HepG2 (cell line): ENCODE data around the gene POU5F1. TPM values are rescaled to one million over a fixed set of nuclear protein-coding genes. Genes with fewer than 3 reads are reported as not detected.

Experiments used
- ATAC-seq: fragments of 200-7000 bp; cut with Tn5 transposase; 3 replicates; pipeline ENCODE4 v1.9.1; 2020; ENCODE audit warnings: mild to moderate bottlenecking, moderate library complexity
- BruUV-seq: library from RNA; stranded (reverse); fragments of 400-500 nt; replicated peaks from 2 replicates; lab custom pipeline; 2021; lab: Mats Ljungman, UMichigan
- CTCF ChIA-PET: fragments of 300-600 bp; formaldehyde crosslinking; extraction: SDS; loops from one replicate; lab custom pipeline; 2021; ENCODE audit warnings: low total read pairs, inconsistent platforms, low intra/inter-chr PET ratio; lab: Yijun Ruan, JAX
- POLR2A ChIA-PET: fragments of 350-600 bp; sonication (Branson Sonifier 250); formaldehyde crosslinking; loops from one replicate; lab custom pipeline; 2020; ENCODE audit warnings: antibody characterized with exemption, inconsistent platforms; lab: Yijun Ruan, JAX
- DNase-seq: peaks from one replicate; pipeline ENCODE4 v3.0.0-alpha.2; 2015; ENCODE audit warnings: low spot score
- FAIRE-seq: peaks from 3 replicates; lab custom pipeline; 2011; peaks lifted over from hg19 to GRCh38; lab: Jason Lieb, UNC
- H2AFZ ChIP-seq: one replicate; pipeline ENCODE4 v1.6.1; 2011; ENCODE audit warnings: low read length, inconsistent platforms
- H3K27ac ChIP-seq: fragments of 300-600 bp; 3 replicates; pipeline ENCODE4 v1.8.0; 2011; ENCODE audit warnings: mixed run types, mild to moderate bottlenecking, mixed read lengths, low read length, inconsistent platforms; ENCODE audit not compliant: insufficient read depth; ENCODE audit errors: extremely low read length
- H3K27me3 ChIP-seq, 2 experiments: fragments of 200-600 bp in 1 of 2; 2 replicates in 1 of 2; 3 replicates in 1 of 2; pipeline versions ENCODE4 v1.6.0 to v1.8.0; 2011; ENCODE audit warnings: low read length in 2 of 2, mild to moderate bottlenecking in 2 of 2, moderate library complexity in 2 of 2, inconsistent platforms in 1 of 2; ENCODE audit not compliant: insufficient read depth in 2 of 2, control insufficient read depth in 1 of 2
- H3K36me3 ChIP-seq, 2 experiments: fragments of 200-600 bp in 1 of 2; replicated peaks in 1 of 2; 2 replicates in 1 of 2; 3 replicates in 1 of 2; pipeline versions ENCODE4 v1.5.1 to v1.8.0; 2011; ENCODE audit warnings: low read length in 2 of 2, inconsistent platforms in 1 of 2; ENCODE audit not compliant: insufficient read depth in 2 of 2, control insufficient read depth in 1 of 2
- H3K4me1 ChIP-seq: 2 replicates; pipeline ENCODE4 v1.5.1; 2012; ENCODE audit warnings: low read length, inconsistent platforms; ENCODE audit not compliant: insufficient read depth
- H3K4me2 ChIP-seq: 2 replicates; pipeline ENCODE4 v1.6.0; 2011; ENCODE audit warnings: low read depth, low read length, inconsistent platforms
- H3K4me3 ChIP-seq, 3 experiments: fragments of 200-600 bp in 1 of 3; sonication (generic), shearing (Covaris generic) in 1 of 3; replicated peaks in 1 of 3; 2 replicates each; pipeline ENCODE4 v1.5.1; 2011 to 2016; ENCODE audit warnings: low read length in 3 of 3, inconsistent platforms in 2 of 3, low read depth in 2 of 3, mild to moderate bottlenecking in 2 of 3, control low read depth in 1 of 3, mixed read lengths in 1 of 3; ENCODE audit not compliant: insufficient read depth in 1 of 3
- H3K79me2 ChIP-seq: one replicate; pipeline ENCODE4 v1.6.1; 2011; ENCODE audit warnings: low read length, inconsistent platforms; ENCODE audit not compliant: insufficient read depth
- H3K9ac ChIP-seq: 2 replicates; pipeline ENCODE4 v1.6.0; 2011; ENCODE audit warnings: mild to moderate bottlenecking, low read depth, low read length, inconsistent platforms; ENCODE audit not compliant: insufficient read depth
- H3K9me3 ChIP-seq: 2 replicates; pipeline ENCODE4 v1.5.1; 2012; ENCODE audit warnings: mild to moderate bottlenecking, low read length
- H4K20me1 ChIP-seq: 2 replicates; pipeline ENCODE4 v1.6.0; 2011; ENCODE audit warnings: inconsistent platforms, mild to moderate bottlenecking, low read length, moderate library complexity; ENCODE audit not compliant: insufficient read depth
- BCL3 ChIP-seq: sonication (generic); formaldehyde crosslinking; IDR thresholded peaks from 2 replicates; pipeline ENCODE4 v1.5.1; 2020; ENCODE audit warnings: mild to moderate bottlenecking, missing genetic modification reagents, moderate library complexity
- DNMT3B ChIP-seq: conservative IDR thresholded peaks from 2 replicates; pipeline ENCODE4 v1.6.1; 2016; ENCODE audit warnings: missing biosample characterization, control low read depth
- HMG20A ChIP-seq: IDR thresholded peaks from 2 replicates; pipeline ENCODE4 v1.6.1; 2016; ENCODE audit warnings: borderline replicate concordance
- JDP2 ChIP-seq: sonication (generic); formaldehyde crosslinking; IDR thresholded peaks from 2 replicates; pipeline ENCODE4 v1.8.1; 2022; ENCODE audit warnings: missing genetic modification reagents, borderline replicate concordance
- MNT ChIP-seq: fragments of 450-650 bp; IDR thresholded peaks from 2 replicates; pipeline ENCODE4 v1.6.1; 2016
- NONO ChIP-seq, 2 experiments: fragments of 450-650 bp in 1 of 2; sonication (generic) in 1 of 2; formaldehyde crosslinking in 1 of 2; IDR thresholded peaks in 1 of 2; conservative IDR thresholded peaks in 1 of 2; 2 replicates each; pipeline versions ENCODE4 v1.6.1 to v1.8.0; 2017 to 2022; ENCODE audit warnings: mild to moderate bottlenecking in 1 of 2, missing genetic modification reagents in 1 of 2, moderate library complexity in 1 of 2
- RBFOX2 ChIP-seq: fragments of 200-400 bp; formaldehyde crosslinking; IDR thresholded peaks from 2 replicates; pipeline ENCODE4 v1.6.1; 2017; ENCODE audit warnings: low read depth, mild to moderate bottlenecking, low read length
- SMAD3 ChIP-seq: sonication (generic); formaldehyde crosslinking; IDR thresholded peaks from 2 replicates; pipeline ENCODE4 v1.4.0; 2020; ENCODE audit warnings: missing genetic modification reagents
- SMYD3 ChIP-seq: sonication (generic); formaldehyde crosslinking; IDR thresholded peaks from 2 replicates; pipeline ENCODE4 v1.8.1; 2023; ENCODE audit warnings: mild to moderate bottlenecking, missing genetic modification reagents
- ZFP82 ChIP-seq: sonication (generic); formaldehyde crosslinking; IDR thresholded peaks from 2 replicates; pipeline ENCODE4 v1.5.1; 2020; ENCODE audit warnings: mild to moderate bottlenecking, missing genetic modification reagents, borderline replicate concordance
- ZNF607 ChIP-seq: sonication (generic); formaldehyde crosslinking; IDR thresholded peaks from 2 replicates; pipeline ENCODE4 v1.5.1; 2020; ENCODE audit warnings: missing genetic modification reagents, mild to moderate bottlenecking, borderline replicate concordance
- ZNF644 ChIP-seq: IDR thresholded peaks from 2 replicates; pipeline ENCODE4 v1.6.1; 2016; ENCODE audit warnings: low read depth
- ZNF839 ChIP-seq: sonication (generic); formaldehyde crosslinking; IDR thresholded peaks from 2 replicates; pipeline ENCODE4 v1.4.0; 2020; ENCODE audit warnings: missing genetic modification reagents, mild to moderate bottlenecking, borderline replicate concordance
- WGBS: methylation state at CpG from one replicate; pipeline ENCODE4 v1.1.6; 2017; ENCODE audit warnings: low lambda C conversion rate; 5-methylcytosine and 5-hydroxymethylcytosine counted together
- in situ Hi-C: cut with HindIII; loops from 2 replicates; pipeline ENCODE4 v1.10.0; 2017; ENCODE audit warnings: low pct_unique_long_range_greater_than_20kb; ENCODE audit not compliant: extremely low pct_ligation_motif_present
- intact Hi-C: fragments of 100-400 bp; cut with micrococcal nuclease; formaldehyde crosslinking; loops from one replicate; pipeline ENCODE4 v1.10.0; 2022; ENCODE audit not compliant: unreplicated experiment
- polyA plus RNA-seq, 8 experiments: library from polyadenylated mRNA; depleted of rRNA in 3 of 8; stranded (reverse) in 7 of 8; unstranded in 1 of 8; fragments of >200 nt; fragmentation: Illumina TruSeq in 4 of 8; extraction: Trizol in 4 of 8; gene quantifications; 2 replicates each; pipeline versions ENCODE4 v1.2.1 to v1.2.3, GENCODE V29; 2011 to 2016; ENCODE audit warnings: low read depth in 4 of 8, missing spikeins in 1 of 8, mixed read lengths in 1 of 8; ENCODE audit not compliant: insufficient read depth in 1 of 8
- total RNA-seq, 5 experiments: library from RNA; depleted of rRNA; stranded (reverse); fragments of >200 nt; fragmentation: Illumina TruSeq; extraction: Trizol; gene quantifications; 2 replicates each; pipeline ENCODE4 v1.2.3, GENCODE V29; 2016; ENCODE audit warnings: low read depth in 1 of 5
- TF ChIP-seq, protein P1 (sequence below): sonication (generic); formaldehyde crosslinking; IDR thresholded peaks from 2 replicates; pipeline ENCODE4 v1.9.0; 2022; ENCODE audit warnings: missing genetic modification reagents, mild to moderate bottlenecking, borderline replicate concordance

Gene POU5F1
- total and polyA plus RNA-seq, 2 of the 13 experiments (the other 11 are each of a cell fraction or from before 2014, with no cell fraction given) = 2.5 to 7.2 TPM

GRCh38 chr6:31174378-31174777 lies 3.9 kb upstream of the POU5F1 start:
- ATAC-seq (no peak), DNase-seq (no peak), FAIRE-seq (no peak)
- intact Hi-C loops = no loop called here
- no TSS peak for BruUV-seq
- ChIA-PET POLR2A (no interaction called here), CTCF (no interaction called here)
- no peak overlapping the region for H3K4me3 ChIP-seq
- peaks cover 4% of the 10 kb centered on the region; the same call in 1 of the 2 replicates for H4K20me1 ChIP-seq
- no peaks in the 10 kb centered on the region for H3K27me3 ChIP-seq
- H3K4me2 ChIP-seq = no peak overlapping the region
- H3K27ac ChIP-seq = no peak overlapping the region
- no peak overlapping the region for H2AFZ ChIP-seq
- H3K9ac ChIP-seq = no peak overlapping the region
- peaks cover 8% of the 10 kb centered on the region for H3K79me2 ChIP-seq
- H3K9me3 ChIP-seq = no peaks in the 10 kb centered on the region
- H3K36me3 ChIP-seq = peaks cover 10 to 55% of the 10 kb centered on the region in 2 experiments
- in situ Hi-C loops = no loop called here
- TF ChIP-seq ZNF839 (CRISPR knock-in tag) (no peak), ZNF644 (CRISPR knock-in tag) (no peak), RBFOX2 (no peak), HMG20A (CRISPR knock-in tag) (no peak), JDP2 (CRISPR knock-in tag) (no peak), ZFP82 (no peak), BCL3 (no peak), MNT (no peak), SMAD3 (CRISPR knock-in tag) (no peak), ZNF607 (CRISPR knock-in tag) (no peak), SMYD3 (CRISPR knock-in tag) (no peak), DNMT3B (CRISPR knock-in tag) (no peak), NONO (IDR thresholded peaks at IDR 0.05) (no peak), NONO (CRISPR knock-in tag; conservative IDR thresholded peaks at IDR 0.05) (no peak)
- TF ChIP-seq, protein P1, sequence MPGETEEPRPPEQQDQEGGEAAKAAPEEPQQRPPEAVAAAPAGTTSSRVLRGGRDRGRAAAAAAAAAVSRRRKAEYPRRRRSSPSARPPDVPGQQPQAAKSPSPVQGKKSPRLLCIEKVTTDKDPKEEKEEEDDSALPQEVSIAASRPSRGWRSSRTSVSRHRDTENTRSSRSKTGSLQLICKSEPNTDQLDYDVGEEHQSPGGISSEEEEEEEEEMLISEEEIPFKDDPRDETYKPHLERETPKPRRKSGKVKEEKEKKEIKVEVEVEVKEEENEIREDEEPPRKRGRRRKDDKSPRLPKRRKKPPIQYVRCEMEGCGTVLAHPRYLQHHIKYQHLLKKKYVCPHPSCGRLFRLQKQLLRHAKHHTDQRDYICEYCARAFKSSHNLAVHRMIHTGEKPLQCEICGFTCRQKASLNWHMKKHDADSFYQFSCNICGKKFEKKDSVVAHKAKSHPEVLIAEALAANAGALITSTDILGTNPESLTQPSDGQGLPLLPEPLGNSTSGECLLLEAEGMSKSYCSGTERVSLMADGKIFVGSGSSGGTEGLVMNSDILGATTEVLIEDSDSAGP = no peak
- TF ChIP-seq, all 625 proteins: peak for 0
- H3K4me1 ChIP-seq = no peaks in the 10 kb centered on the region
- 77% methylated on average over 5 of the region's 5 CpGs for WGBS
